Nephron progenitor cell (in vitro differentiated cells): Measurements from ENCODE around the gene SPC24.
"Not testable (repeated sequence)": the region's sequence is repeated elsewhere in the genome, so short reads cannot be mapped to it uniquely, and the experiment has no call there.

ENCODE experiments used
- DNase-seq: peaks from one replicate; pipeline ENCODE4 v3.0.0; 2021
- H3K27ac Mint-ChIP-seq: 2 replicates; pipeline ENCODE4 v1.8.0; 2021; ENCODE audit warnings: mild to moderate bottlenecking, moderate library complexity, mixed read lengths
- H3K27me3 Mint-ChIP-seq: 2 replicates; pipeline ENCODE4 v1.8.0; 2021; ENCODE audit warnings: mild to moderate bottlenecking, low read depth, mixed read lengths; ENCODE audit not compliant: poor library complexity
- H3K36me3 Mint-ChIP-seq: 2 replicates; pipeline ENCODE4 v1.8.0; 2021; ENCODE audit warnings: low read depth, mixed read lengths
- H3K4me1 Mint-ChIP-seq: 2 replicates; pipeline ENCODE4 v1.8.0; 2021; ENCODE audit warnings: mixed read lengths
- H3K4me3 Mint-ChIP-seq: 2 replicates; pipeline ENCODE4 v1.8.0; 2021; ENCODE audit warnings: mild to moderate bottlenecking, moderate library complexity, mixed read lengths
- H3K9me3 Mint-ChIP-seq: 2 replicates; pipeline ENCODE4 v1.8.0; 2021; ENCODE audit warnings: mild to moderate bottlenecking, moderate library complexity, mixed read lengths
- CTCF ChIP-seq: fragments of 200-600 bp; sonication (generic); IDR thresholded peaks from 2 replicates; pipeline ENCODE4 v1.5.0; 2021; ENCODE audit warnings: antibody characterized with exemption

SPC24 gene

GRCh38 chr19:11127905-11128304 lies 27.7 kb downstream of the SPC24 start:
- Mint-ChIP-seq H3K27me3 (no peaks in the 10 kb centered on the region), H3K4me1 (no peaks in the 10 kb centered on the region), H3K9me3 (no peaks in the 10 kb centered on the region), H3K36me3 (peaks cover 60% of the 10 kb centered on the region), H3K4me3 (no peak overlapping the region), H3K27ac (no peak overlapping the region)
- no peak for TF ChIP-seq CTCF
- no peak for DNase-seq

- TF ChIP-seq CTCF = peak; percentile 72
- Mint-ChIP-seq H3K27me3 (no peaks in the 10 kb centered on the region), H3K27ac (peak overlapping the region; percentile 22), H3K4me1 (no peaks in the 10 kb centered on the region), H3K9me3 (no peaks in the 10 kb centered on the region), H3K36me3 (peaks cover 52% of the 10 kb centered on the region), H3K4me3 (no peak overlapping the region)
- DNase-seq = peak; percentile 82
Observed at GRCh38 chr19:11125994-11126685, 29.4 kb downstream of the SPC24 start.

- not testable (repeated sequence) for H3K27me3 Mint-ChIP-seq, H3K9me3 Mint-ChIP-seq, DNase-seq, H3K4me1 Mint-ChIP-seq, H3K27ac Mint-ChIP-seq, H3K4me3 Mint-ChIP-seq
- peaks cover 54% of the 10 kb centered on the region for H3K36me3 Mint-ChIP-seq
Observed at GRCh38 chr19:11124157-11124556, 31.4 kb downstream of the SPC24 start.

- no peaks in the 10 kb centered on the region for H3K9me3 Mint-ChIP-seq
- no peaks in the 10 kb centered on the region for H3K27me3 Mint-ChIP-seq
- no peak overlapping the region for H3K27ac Mint-ChIP-seq
- no peak overlapping the region for H3K4me3 Mint-ChIP-seq
- no peak for DNase-seq
- H3K4me1 Mint-ChIP-seq = no peaks in the 10 kb centered on the region
- H3K36me3 Mint-ChIP-seq = peaks cover 59% of the 10 kb centered on the region
- no peak for TF ChIP-seq CTCF
Observed at GRCh38 chr19:11123114-11123513, 32.5 kb downstream of the SPC24 start.

DNA sequence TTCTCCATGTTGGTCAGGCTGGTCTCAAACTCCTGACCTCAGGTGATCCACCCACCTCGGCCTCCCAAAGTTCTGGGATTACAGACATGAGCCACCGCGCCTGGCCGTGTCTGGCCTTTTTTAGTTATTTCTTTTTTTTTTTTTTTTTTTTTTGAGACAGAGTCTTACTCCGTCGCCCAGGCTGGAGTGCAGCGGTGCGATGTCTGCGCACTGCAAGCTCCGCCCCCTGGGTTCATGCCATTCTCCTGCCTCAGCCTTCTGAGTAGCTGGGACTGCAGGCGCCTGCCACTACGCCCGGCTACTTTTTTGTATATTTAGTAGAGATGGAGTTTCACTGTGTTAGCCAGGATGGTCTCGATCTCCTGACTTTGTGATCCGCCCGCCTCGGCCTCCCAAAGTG lies 33.6 kb downstream of the SPC24 start:
- H3K27me3 Mint-ChIP-seq, H3K9me3 Mint-ChIP-seq, H3K4me1 Mint-ChIP-seq, H3K4me3 Mint-ChIP-seq, DNase-seq, H3K27ac Mint-ChIP-seq: not testable (repeated sequence)
- H3K36me3 Mint-ChIP-seq = peaks cover 61% of the 10 kb centered on the region

GRCh38 chr19:11116507-11116906 lies 39.1 kb downstream of the SPC24 start:
- peaks cover 84% of the 10 kb centered on the region for H3K36me3 Mint-ChIP-seq

More at GRCh38 chr19:11116507-11116906, 39.1 kb downstream of the SPC24 start:
- peak overlapping the region; percentile 83 for H3K27ac Mint-ChIP-seq
- H3K27me3 Mint-ChIP-seq = peaks cover 7% of the 10 kb centered on the region
- no peaks in the 10 kb centered on the region for H3K4me1 Mint-ChIP-seq
- DNase-seq = no peak
- TF ChIP-seq CTCF = no peak
- no peak overlapping the region for H3K4me3 Mint-ChIP-seq
- no peaks in the 10 kb centered on the region for H3K9me3 Mint-ChIP-seq
